ENCODE measurements around the gene ADI1.
"Not testable (repeated sequence)": the region's sequence is repeated elsewhere in the genome, so short reads cannot be mapped to it uniquely, and the experiment has no call there.

The ADI1 gene

DNA sequence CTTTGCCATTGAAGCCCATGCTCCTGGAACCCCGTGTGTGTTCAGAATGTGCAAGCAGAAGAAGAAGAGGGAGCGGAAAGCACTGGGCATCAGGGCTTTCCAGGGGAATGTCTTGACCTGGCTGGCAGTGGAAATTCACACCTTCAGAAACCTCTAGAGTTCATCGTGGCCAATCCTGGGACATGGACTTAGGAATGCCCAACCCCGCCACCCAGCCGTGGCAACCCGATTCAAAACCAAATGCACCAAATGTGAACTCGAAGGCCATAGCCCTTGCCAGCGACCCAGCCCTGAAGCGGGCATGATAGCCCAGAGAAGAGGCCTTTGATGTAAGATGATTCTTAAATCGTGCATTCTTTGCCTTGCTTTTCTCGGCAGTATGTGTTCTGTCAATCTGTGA is 69.4 kb downstream of the ADI1 start:
- TF ChIP-seq ZFX (IDR thresholded peaks at IDR 0.05; ENCODE audit: borderline replicate concordance) = no peak
- TF ChIP-seq, protein P1, sequence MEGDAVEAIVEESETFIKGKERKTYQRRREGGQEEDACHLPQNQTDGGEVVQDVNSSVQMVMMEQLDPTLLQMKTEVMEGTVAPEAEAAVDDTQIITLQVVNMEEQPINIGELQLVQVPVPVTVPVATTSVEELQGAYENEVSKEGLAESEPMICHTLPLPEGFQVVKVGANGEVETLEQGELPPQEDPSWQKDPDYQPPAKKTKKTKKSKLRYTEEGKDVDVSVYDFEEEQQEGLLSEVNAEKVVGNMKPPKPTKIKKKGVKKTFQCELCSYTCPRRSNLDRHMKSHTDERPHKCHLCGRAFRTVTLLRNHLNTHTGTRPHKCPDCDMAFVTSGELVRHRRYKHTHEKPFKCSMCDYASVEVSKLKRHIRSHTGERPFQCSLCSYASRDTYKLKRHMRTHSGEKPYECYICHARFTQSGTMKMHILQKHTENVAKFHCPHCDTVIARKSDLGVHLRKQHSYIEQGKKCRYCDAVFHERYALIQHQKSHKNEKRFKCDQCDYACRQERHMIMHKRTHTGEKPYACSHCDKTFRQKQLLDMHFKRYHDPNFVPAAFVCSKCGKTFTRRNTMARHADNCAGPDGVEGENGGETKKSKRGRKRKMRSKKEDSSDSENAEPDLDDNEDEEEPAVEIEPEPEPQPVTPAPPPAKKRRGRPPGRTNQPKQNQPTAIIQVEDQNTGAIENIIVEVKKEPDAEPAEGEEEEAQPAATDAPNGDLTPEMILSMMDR (IDR thresholded peaks at IDR 0.05) = no peak
- no peak overlapping the region for H3K27ac ChIP-seq

DNA sequence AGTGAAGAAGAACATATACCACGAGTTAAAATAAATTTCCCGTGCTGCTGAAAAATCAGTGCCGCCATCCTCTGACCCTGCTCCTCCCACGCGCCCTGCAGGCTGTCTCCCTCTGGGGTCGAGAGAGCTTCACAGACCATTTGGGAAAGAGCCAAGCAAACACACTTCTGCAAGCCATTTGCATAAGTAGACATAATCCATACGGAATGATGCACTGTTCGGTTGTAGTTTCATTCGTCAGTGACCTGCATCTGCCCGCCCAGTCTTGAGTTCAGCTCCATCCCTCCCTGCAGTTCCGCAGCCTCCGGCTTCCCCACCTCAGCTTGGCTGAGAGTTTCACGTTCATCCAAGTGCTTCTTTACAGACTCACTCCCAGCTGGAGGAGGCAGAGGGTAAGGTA is 70.2 kb downstream of the ADI1 start:
- no peak overlapping the region for H3K27ac ChIP-seq
- no peak for TF ChIP-seq ZFX (IDR thresholded peaks at IDR 0.05; ENCODE audit: borderline replicate concordance)
- TF ChIP-seq, protein P1 (IDR thresholded peaks at IDR 0.05) = no peak

DNA sequence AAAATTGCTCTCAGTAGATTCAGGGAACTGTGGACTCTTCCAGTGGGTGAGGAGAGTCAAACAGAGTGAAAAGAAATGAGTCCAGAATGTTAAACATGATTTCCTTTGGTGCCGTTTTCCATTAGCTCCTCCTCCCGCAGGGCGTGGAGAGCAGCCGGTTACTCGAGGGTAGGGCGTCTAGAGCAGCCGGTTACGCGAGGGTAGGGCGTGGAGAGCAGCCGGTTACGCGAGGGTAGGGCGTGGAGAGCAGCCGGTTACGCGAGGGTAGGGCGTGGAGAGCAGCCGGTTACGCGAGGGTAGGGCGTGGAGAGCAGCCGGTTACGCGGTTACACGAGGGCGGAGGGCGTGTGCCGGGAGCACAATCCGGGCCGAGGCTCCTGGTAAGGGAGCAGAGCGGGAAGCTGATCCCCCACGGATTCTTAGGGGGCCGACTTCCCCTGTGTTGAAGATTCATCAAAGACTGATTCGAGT is 70.9 kb downstream of the ADI1 start:
- not testable (repeated sequence) for H3K27ac ChIP-seq

DNA sequence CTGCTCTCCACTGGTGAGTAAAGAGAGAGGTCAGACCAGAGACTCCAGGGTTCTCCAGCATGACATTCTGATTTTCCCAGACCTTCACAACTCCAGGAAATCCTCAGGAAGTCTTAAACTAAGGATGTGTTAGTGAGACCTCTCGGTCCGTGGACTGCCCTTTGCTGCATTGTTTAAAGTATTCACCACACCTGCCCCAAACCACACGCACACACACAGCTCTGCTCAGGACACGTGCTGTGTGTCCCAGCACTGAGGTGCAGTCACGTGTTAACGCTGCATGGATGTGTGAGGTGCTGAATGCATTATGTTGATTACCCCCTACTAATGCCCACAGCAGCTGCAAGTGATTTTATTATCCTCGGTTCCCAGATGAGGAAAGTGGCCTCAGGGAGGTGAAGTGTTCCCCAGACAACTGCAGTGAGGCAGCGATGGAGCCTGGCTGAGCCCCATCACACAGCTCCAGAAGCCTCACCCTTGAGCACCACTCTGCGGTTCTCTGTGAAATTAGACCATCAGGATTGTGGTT is 71.5 kb downstream of the ADI1 start:
- TF ChIP-seq ZFX (IDR thresholded peaks at IDR 0.05; ENCODE audit: borderline replicate concordance) = no peak
- TF ChIP-seq, protein P1 (IDR thresholded peaks at IDR 0.05) = no peak
- H3K27ac ChIP-seq = no peak overlapping the region

All from 22Rv1 (cell line).